Keratinocyte (primary cell): ENCODE data around the gene PTPRD. TPM values are rescaled to one million over a fixed set of nuclear protein-coding genes. Genes with fewer than 3 reads are reported as not detected.

Experiments used
- DNase-seq: peaks from one replicate; pipeline ENCODE4 v3.0.0-alpha.2; 2011; ENCODE audit warnings: low read depth, missing footprints, low spot score
- FAIRE-seq: peaks from 2 replicates; lab custom pipeline; 2011; peaks lifted over from hg19 to GRCh38; lab: Jason Lieb, UNC
- H2AFZ ChIP-seq: 2 replicates; pipeline ENCODE4 v1.6.0; 2012; ENCODE audit warnings: low read length, control low read depth, inconsistent platforms; ENCODE audit not compliant: control insufficient read depth
- H3K27ac ChIP-seq: 2 replicates; pipeline ENCODE4 v1.5.1; 2011; ENCODE audit warnings: low read length; ENCODE audit not compliant: control insufficient read depth, insufficient read depth
- H3K27me3 ChIP-seq: 3 replicates; pipeline ENCODE4 v1.6.0; 2011; ENCODE audit warnings: low read length; ENCODE audit not compliant: control insufficient read depth, insufficient read depth; ENCODE audit errors: extremely low read depth
- H3K36me3 ChIP-seq, 2 experiments: 2 replicates in 1 of 2; 3 replicates in 1 of 2; pipeline ENCODE4 v1.5.1; 2011; ENCODE audit warnings: low read length in 2 of 2, mild to moderate bottlenecking in 1 of 2; ENCODE audit not compliant: control insufficient read depth in 2 of 2, insufficient read depth in 2 of 2; ENCODE audit errors: extremely low read depth in 1 of 2
- H3K4me1 ChIP-seq: 3 replicates; pipeline ENCODE4 v1.5.1; 2011; ENCODE audit warnings: low read length; ENCODE audit not compliant: control insufficient read depth, insufficient read depth; ENCODE audit errors: extremely low read depth
- H3K4me2 ChIP-seq: 3 replicates; pipeline ENCODE4 v1.6.0; 2011; ENCODE audit warnings: low read depth, low read length; ENCODE audit not compliant: control insufficient read depth, insufficient read depth; ENCODE audit errors: extremely low read depth
- H3K4me3 ChIP-seq, 3 experiments: fragments of 200-600 bp in 1 of 3; sonication (generic) in 1 of 3; 2 replicates in 2 of 3; 3 replicates in 1 of 3; pipeline ENCODE4 v1.5.1; 2011 to 2016; ENCODE audit warnings: low read length in 3 of 3, mild to moderate bottlenecking in 3 of 3, control low read depth in 2 of 3, inconsistent platforms in 1 of 3, low read depth in 1 of 3, mixed read lengths in 1 of 3, mixed run types in 1 of 3, moderate library complexity in 1 of 3; ENCODE audit not compliant: control insufficient read depth in 2 of 3, insufficient read depth in 2 of 3; ENCODE audit errors: extremely low read depth in 1 of 3
- H3K79me2 ChIP-seq: 2 replicates; pipeline ENCODE4 v1.6.0; 2012; ENCODE audit warnings: low read length; ENCODE audit not compliant: control insufficient read depth, insufficient read depth
- H3K9ac ChIP-seq: 3 replicates; pipeline ENCODE4 v1.6.0; 2011; ENCODE audit warnings: low read length; ENCODE audit not compliant: control insufficient read depth, insufficient read depth; ENCODE audit errors: extremely low read depth
- H3K9me1 ChIP-seq: 3 replicates; pipeline ENCODE4 v1.6.0; 2011; ENCODE audit warnings: low read length; ENCODE audit not compliant: control insufficient read depth, insufficient read depth; ENCODE audit errors: extremely low read depth
- H3K9me3 ChIP-seq: 2 replicates; pipeline ENCODE4 v1.5.1; 2012; ENCODE audit warnings: low read depth, low read length; ENCODE audit not compliant: control insufficient read depth
- H4K20me1 ChIP-seq: 3 replicates; pipeline ENCODE4 v1.6.0; 2011; ENCODE audit warnings: low read length; ENCODE audit not compliant: control insufficient read depth, insufficient read depth; ENCODE audit errors: extremely low read depth
- EZH2 ChIP-seq: IDR thresholded peaks from one replicate; pipeline ENCODE4 v1.6.1; 2012; ENCODE audit warnings: inconsistent platforms, mild to moderate bottlenecking, low read length, moderate library complexity
- dilution Hi-C: fragments of 300-500 bp; cut with MboI; formaldehyde crosslinking; loops from one replicate; pipeline ENCODE4 v1.7.0; 2020; ENCODE audit warnings: low sequenced_read_pairs; ENCODE audit not compliant: extremely low pct_ligation_motif_present
- polyA plus RNA-seq, 5 experiments: library from polyadenylated mRNA; depleted of rRNA in 3 of 5; stranded (reverse) in 3 of 5; stranded (forward) in 1 of 5; unstranded in 1 of 5; fragments of >200 nt; gene quantifications; 1 replicate in 1 of 5; 2 replicates in 3 of 5; 3 replicates in 1 of 5; pipeline versions ENCODE4 v1.2.1 to v1.2.3, GENCODE V29; 2011 to 2012; ENCODE audit warnings: missing spikeins in 2 of 5, low read depth in 1 of 5, low replicate concordance in 1 of 5
- TF ChIP-seq, protein P1 (sequence below), 3 experiments: IDR thresholded peaks in 1 of 3; conservative IDR thresholded peaks in 1 of 3; optimal IDR thresholded peaks in 1 of 3; 2 replicates in 2 of 3; 3 replicates in 1 of 3; pipeline versions ENCODE3 to v1.5.1; 2011; ENCODE audit warnings: low read length in 3 of 3, mild to moderate bottlenecking in 3 of 3, moderate library complexity in 2 of 3, control low read depth in 1 of 3, inconsistent platforms in 1 of 3; ENCODE audit not compliant: insufficient read depth in 2 of 3; ENCODE audit errors: extremely low read depth in 1 of 3

Gene PTPRD
- polyA plus RNA-seq, 1 donor (not counting 4 experiments of a cell fraction or from before 2014, with no cell fraction given), result 0.10 TPM

DNA sequence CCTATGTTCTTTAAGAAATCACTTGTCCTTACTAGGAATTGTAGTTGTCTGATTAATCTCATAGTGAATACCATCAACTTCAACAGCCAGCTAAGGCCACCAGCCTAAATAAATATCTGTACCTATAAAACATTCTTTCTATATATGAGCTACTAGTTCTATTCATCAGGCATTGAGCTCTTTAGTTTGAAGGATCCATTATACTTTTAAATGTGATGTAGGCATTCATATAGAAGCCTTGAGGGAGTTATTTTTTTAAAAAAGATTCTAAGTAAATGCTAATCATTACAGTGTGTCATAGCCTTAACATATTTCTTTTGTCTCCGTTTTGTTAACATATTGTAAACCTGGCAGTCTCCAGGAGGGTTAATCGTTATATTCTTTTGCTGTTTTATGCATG, 838.3 kb downstream of the PTPRD start:
- Histone ChIP-seq H2AFZ (no peak overlapping the region), H3K36me3 (no peaks in the 10 kb centered on the region), H3K4me3 (no peak overlapping the region), H3K79me2 (no peaks in the 10 kb centered on the region), H3K27ac (no peak overlapping the region), H3K9ac (no peak overlapping the region), H3K9me1 (no peaks in the 10 kb centered on the region), H4K20me1 (no peaks in the 10 kb centered on the region), H3K27me3 (no peaks in the 10 kb centered on the region), H3K4me1 (no peaks in the 10 kb centered on the region), H3K4me2 (no peak overlapping the region), H3K9me3 (no peaks in the 10 kb centered on the region)
- TF ChIP-seq, protein P1, sequence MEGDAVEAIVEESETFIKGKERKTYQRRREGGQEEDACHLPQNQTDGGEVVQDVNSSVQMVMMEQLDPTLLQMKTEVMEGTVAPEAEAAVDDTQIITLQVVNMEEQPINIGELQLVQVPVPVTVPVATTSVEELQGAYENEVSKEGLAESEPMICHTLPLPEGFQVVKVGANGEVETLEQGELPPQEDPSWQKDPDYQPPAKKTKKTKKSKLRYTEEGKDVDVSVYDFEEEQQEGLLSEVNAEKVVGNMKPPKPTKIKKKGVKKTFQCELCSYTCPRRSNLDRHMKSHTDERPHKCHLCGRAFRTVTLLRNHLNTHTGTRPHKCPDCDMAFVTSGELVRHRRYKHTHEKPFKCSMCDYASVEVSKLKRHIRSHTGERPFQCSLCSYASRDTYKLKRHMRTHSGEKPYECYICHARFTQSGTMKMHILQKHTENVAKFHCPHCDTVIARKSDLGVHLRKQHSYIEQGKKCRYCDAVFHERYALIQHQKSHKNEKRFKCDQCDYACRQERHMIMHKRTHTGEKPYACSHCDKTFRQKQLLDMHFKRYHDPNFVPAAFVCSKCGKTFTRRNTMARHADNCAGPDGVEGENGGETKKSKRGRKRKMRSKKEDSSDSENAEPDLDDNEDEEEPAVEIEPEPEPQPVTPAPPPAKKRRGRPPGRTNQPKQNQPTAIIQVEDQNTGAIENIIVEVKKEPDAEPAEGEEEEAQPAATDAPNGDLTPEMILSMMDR (optimal IDR thresholded peaks at IDR 0.05 in 1 of 3, IDR thresholded peaks at IDR 0.05 in 1 of 3, conservative IDR thresholded peaks at IDR 0.05 in 1 of 3; ENCODE audit: extremely low read depth in 1 of 3, insufficient read depth in 2 of 3, low read length in 3 of 3), result no peak
- no peak for TF ChIP-seq EZH2
- dilution Hi-C loops, result no loop called here
- DNase-seq, result no peak
- no peak for FAIRE-seq

DNA sequence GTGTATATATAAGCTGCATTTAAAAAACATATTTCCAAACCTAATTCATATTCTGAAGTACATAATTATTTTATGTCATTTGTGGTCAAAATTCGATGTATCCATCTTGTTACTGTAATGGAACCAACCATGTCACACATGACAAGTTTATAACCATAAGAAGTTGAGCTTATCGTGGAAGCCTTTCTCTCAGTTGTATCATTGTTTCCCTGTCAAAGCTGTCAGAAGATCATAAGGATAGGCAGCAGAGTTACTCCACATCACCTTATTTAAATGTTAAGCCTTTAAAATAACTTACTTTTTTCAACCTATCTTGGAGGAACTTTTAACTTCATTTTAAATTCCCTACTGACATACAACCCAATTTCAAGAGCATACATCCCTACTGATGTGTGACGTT, 841.5 kb downstream of the PTPRD start:
- Histone ChIP-seq H3K36me3 (no peaks in the 10 kb centered on the region), H3K9me1 (no peaks in the 10 kb centered on the region), H3K9ac (no peak overlapping the region), H3K79me2 (no peaks in the 10 kb centered on the region), H3K4me2 (no peak overlapping the region), H3K4me3 (no peak overlapping the region), H3K4me1 (no peaks in the 10 kb centered on the region), H3K27ac (no peak overlapping the region), H2AFZ (no peak overlapping the region), H4K20me1 (no peaks in the 10 kb centered on the region), H3K9me3 (no peaks in the 10 kb centered on the region), H3K27me3 (no peaks in the 10 kb centered on the region)
- dilution Hi-C loops, result no loop called here
- no peak for TF ChIP-seq EZH2
- FAIRE-seq (no peak), DNase-seq (no peak)

DNA sequence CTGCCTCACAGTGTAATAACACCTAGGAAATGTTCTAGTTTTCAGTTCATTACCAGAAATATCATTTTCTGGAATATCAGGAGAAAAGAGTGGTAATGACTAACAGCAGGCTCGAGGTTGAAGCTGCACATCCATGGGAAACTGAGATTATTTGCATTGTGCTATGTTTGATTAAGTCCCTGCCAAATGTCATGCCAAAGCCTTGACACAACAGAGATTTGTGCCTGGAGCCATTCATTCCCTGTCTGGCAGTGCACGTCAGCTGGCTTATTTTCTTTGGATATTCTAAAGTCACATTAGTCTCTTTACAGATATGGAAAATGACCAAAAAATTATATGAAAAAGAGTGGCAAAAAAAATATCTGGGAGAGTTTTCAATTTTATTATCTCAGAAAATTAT, 848.0 kb downstream of the PTPRD start:
- H3K27ac ChIP-seq, result no peak overlapping the region
- no peak overlapping the region for H2AFZ ChIP-seq
- no peaks in the 10 kb centered on the region for H3K36me3 ChIP-seq
- no peak for DNase-seq
- H3K9ac ChIP-seq, result no peak overlapping the region
- H3K79me2 ChIP-seq, result no peaks in the 10 kb centered on the region
- H3K4me3 ChIP-seq, result no peak overlapping the region
- H3K27me3 ChIP-seq, result no peaks in the 10 kb centered on the region
- TF ChIP-seq, protein P1 (optimal IDR thresholded peaks at IDR 0.05 in 1 of 3, IDR thresholded peaks at IDR 0.05 in 1 of 3, conservative IDR thresholded peaks at IDR 0.05 in 1 of 3; ENCODE audit: extremely low read depth in 1 of 3, insufficient read depth in 2 of 3, low read length in 3 of 3), result no peak
- TF ChIP-seq EZH2, result no peak
- H3K4me2 ChIP-seq, result no peak overlapping the region
- H4K20me1 ChIP-seq, result no peaks in the 10 kb centered on the region
- H3K9me1 ChIP-seq, result no peaks in the 10 kb centered on the region
- no peaks in the 10 kb centered on the region for H3K9me3 ChIP-seq
- dilution Hi-C loops, result no loop called here
- FAIRE-seq, result no peak
- no peaks in the 10 kb centered on the region for H3K4me1 ChIP-seq
